Cardiac muscle cell (in vitro differentiated cells and primary cell): Measurements from ENCODE around the gene RSPRY1. TPM values are rescaled to one million over a fixed set of nuclear protein-coding genes. Genes with fewer than 3 reads are reported as not detected.

Experiments used
- DNase-seq, 2 donors: peaks; one replicate each; pipeline versions ENCODE4 v3.0.0 to v3.0.0-alpha.2; 2010 to 2017; ENCODE audit warnings: low read depth in 1 of 2, low spot score in 1 of 2
- H3K27ac ChIP-seq: fragments of 200-600 bp; sonication (generic); 2 replicates; pipeline ENCODE4 v1.5.1; 2016
- H3K27me3 ChIP-seq: fragments of 200-600 bp; sonication (generic); 2 replicates; pipeline ENCODE4 v1.6.0; 2016; ENCODE audit warnings: control low read depth
- H3K36me3 ChIP-seq: fragments of 200-600 bp; sonication (generic); 2 replicates; pipeline ENCODE4 v1.5.1; 2016; ENCODE audit warnings: control low read depth
- H3K4me1 ChIP-seq: fragments of 200-600 bp; sonication (generic); 2 replicates; pipeline ENCODE4 v1.8.1; 2017; ENCODE audit warnings: low read depth, mild to moderate bottlenecking, mixed run types
- H3K4me3 ChIP-seq: fragments of 200-600 bp; sonication (generic); 2 replicates; pipeline ENCODE4 v1.5.1; 2016; ENCODE audit warnings: mild to moderate bottlenecking
- H3K9me3 ChIP-seq: fragments of 200-600 bp; sonication (generic); 2 replicates; pipeline ENCODE4 v1.5.1; 2017; ENCODE audit warnings: low read depth, mild to moderate bottlenecking, control low read depth
- CTCF ChIP-seq: IDR thresholded peaks from 2 replicates; pipeline ENCODE4 v1.5.1; 2012; ENCODE audit warnings: low read depth, mild to moderate bottlenecking, low read length
- polyA plus RNA-seq: library from polyadenylated mRNA; unstranded; fragments of >200 nt; fragmentation: Nextera tagmentation; extraction: Ambion mirVana; gene quantifications from 2 replicates; pipeline ENCODE4 v1.2.1, GENCODE V29; 2016
- total RNA-seq: library from RNA; depleted of rRNA; stranded (reverse); fragments of >200 nt; gene quantifications from 2 replicates; pipeline ENCODE4 v1.2.3, GENCODE V29; 2016

Gene RSPRY1
- total RNA-seq (24.4 and 30.3 TPM in 2 replicates), polyA plus RNA-seq (33.2 and 44.7 TPM in 2 replicates)

GRCh38 chr16:57185945-57186871, at the start of gene RSPRY1, which contains the start of gene PSME3IP1:
Gene RSPRY1 (plus strand): TSS chr16:57186329. CDS start chr16:57204659, 18,330 bp downstream.
Gene PSME3IP1 (minus strand): TSS chr16:57186039. CDS start chr16:57173854, 12,185 bp downstream.
- H3K27me3 ChIP-seq = no peaks in the 10 kb centered on the region
- peak within 1 kb of the TSS; percentile 89 for H3K27ac ChIP-seq
- no peaks in the 10 kb centered on the region for H3K36me3 ChIP-seq
- peak; percentile 99 to 100 for DNase-seq
- TF ChIP-seq CTCF = no peak
- peaks cover 19% of the 10 kb centered on the region for H3K4me1 ChIP-seq
- H3K9me3 ChIP-seq = no peaks in the 10 kb centered on the region
- peak within 1 kb of the TSS; percentile 91 for H3K4me3 ChIP-seq

GRCh38 chr16:57137043-57137442, 49.1 kb upstream of the RSPRY1 start:
- no peak for TF ChIP-seq CTCF
- Histone ChIP-seq H3K36me3 (no peaks in the 10 kb centered on the region), H3K27me3 (no peaks in the 10 kb centered on the region), H3K9me3 (no peaks in the 10 kb centered on the region), H3K27ac (no peak overlapping the region), H3K4me3 (no peak overlapping the region), H3K4me1 (no peaks in the 10 kb centered on the region)
- no peak for DNase-seq

- no peak for TF ChIP-seq CTCF
- H3K27ac ChIP-seq = no peak overlapping the region
- H3K4me3 ChIP-seq = no peak overlapping the region
- no peaks in the 10 kb centered on the region for H3K4me1 ChIP-seq
- no peaks in the 10 kb centered on the region for H3K27me3 ChIP-seq
- H3K9me3 ChIP-seq = no peaks in the 10 kb centered on the region
- no peaks in the 10 kb centered on the region for H3K36me3 ChIP-seq
- no peak for DNase-seq
Measured at GRCh38 chr16:57137566-57138273, 48.4 kb upstream of the RSPRY1 start.

- TF ChIP-seq CTCF = no peak
- H3K9me3 ChIP-seq = no peaks in the 10 kb centered on the region
- H3K27me3 ChIP-seq = no peaks in the 10 kb centered on the region
- H3K27ac ChIP-seq = no peak overlapping the region
- H3K36me3 ChIP-seq = no peaks in the 10 kb centered on the region
- no peaks in the 10 kb centered on the region for H3K4me1 ChIP-seq
- DNase-seq = no peak
- no peak overlapping the region for H3K4me3 ChIP-seq
Measured at GRCh38 chr16:57138281-57138935, 47.7 kb upstream of the RSPRY1 start.

DNA sequence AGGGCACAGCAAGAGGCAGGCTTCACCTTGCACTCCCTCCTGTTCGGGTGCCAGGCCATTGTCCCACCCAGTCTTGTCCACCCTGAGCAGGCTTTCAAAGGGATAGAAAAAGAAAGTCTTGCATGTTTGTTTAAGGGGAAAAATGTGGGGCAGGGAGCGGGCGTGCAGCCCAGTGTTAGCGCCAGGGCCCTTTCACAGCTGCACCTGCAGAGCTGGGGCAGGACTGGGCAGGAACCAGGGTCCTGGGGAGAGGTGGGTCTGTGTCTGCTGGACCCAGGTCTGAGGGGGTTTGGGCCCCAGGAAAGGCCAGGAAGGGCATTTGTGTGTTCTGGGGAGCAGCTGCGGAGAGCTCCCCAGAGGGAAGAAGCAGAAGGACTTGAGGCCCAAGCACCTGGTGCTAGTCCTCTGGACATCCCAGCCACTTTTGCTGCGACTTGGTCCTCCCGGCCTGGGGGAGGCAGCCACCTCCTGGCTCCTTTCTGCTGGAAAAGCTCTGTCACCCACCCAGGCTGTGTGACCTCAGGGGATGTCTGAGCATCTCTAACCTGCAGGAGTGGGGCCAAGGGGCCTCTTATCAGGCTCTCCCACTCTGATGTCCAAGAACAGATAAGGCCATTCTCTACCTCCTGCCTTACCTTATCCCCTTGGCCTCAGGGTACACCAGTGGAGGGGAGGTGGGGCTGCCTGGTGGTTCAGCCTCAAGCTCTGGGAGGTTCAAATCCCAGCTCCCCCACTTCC, 45.0 kb upstream of the RSPRY1 start:
- TF ChIP-seq CTCF = no peak
- Histone ChIP-seq H3K4me1 (no peaks in the 10 kb centered on the region), H3K27ac (no peak overlapping the region), H3K4me3 (no peak overlapping the region), H3K9me3 (no peaks in the 10 kb centered on the region), H3K27me3 (no peaks in the 10 kb centered on the region), H3K36me3 (no peaks in the 10 kb centered on the region)
- DNase-seq = no peak
